ENCODE results near the gene ADAMTS17.
"Not testable (repeated sequence)": the region's sequence is repeated elsewhere in the genome, so short reads cannot be mapped to it uniquely, and the experiment has no call there.

The ADAMTS17 gene

DNA sequence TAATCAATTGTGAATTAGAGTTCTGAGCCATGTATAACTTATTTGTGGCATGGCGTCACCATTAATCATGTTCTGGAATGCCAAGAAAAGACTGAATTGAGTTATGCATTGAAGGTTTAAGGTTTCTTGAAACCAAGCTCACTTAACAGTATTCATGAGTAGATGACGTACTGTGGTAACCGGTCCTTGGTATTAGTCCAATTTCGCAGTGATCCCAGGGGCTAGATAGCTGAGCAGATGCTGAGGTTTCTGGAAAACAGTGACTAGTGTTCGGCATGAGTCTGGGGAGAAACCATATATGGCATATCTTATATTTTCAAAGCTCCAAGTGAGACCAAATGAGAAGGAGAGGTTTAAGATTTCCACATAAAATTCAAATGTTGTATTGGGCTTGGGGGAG is 390.3 kb downstream of the ADAMTS17 start:
- peak; percentile 49 to 59 for DNase-seq (ENCODE audit: low read depth in 2 of 2)

- DNase-seq (ENCODE audit: low read depth in 2 of 2): no peak
These were observed 397.6 kb downstream of the ADAMTS17 start for GRCh38 chr15:99944131-99944530.

- no peak for DNase-seq (ENCODE audit: low read depth in 2 of 2)
These were observed 398.3 kb downstream of the ADAMTS17 start for GRCh38 chr15:99943466-99943865.

- no peak for DNase-seq (ENCODE audit: low read depth in 2 of 2)
These were observed 408.9 kb downstream of the ADAMTS17 start for GRCh38 chr15:99932676-99933402.

DNA sequence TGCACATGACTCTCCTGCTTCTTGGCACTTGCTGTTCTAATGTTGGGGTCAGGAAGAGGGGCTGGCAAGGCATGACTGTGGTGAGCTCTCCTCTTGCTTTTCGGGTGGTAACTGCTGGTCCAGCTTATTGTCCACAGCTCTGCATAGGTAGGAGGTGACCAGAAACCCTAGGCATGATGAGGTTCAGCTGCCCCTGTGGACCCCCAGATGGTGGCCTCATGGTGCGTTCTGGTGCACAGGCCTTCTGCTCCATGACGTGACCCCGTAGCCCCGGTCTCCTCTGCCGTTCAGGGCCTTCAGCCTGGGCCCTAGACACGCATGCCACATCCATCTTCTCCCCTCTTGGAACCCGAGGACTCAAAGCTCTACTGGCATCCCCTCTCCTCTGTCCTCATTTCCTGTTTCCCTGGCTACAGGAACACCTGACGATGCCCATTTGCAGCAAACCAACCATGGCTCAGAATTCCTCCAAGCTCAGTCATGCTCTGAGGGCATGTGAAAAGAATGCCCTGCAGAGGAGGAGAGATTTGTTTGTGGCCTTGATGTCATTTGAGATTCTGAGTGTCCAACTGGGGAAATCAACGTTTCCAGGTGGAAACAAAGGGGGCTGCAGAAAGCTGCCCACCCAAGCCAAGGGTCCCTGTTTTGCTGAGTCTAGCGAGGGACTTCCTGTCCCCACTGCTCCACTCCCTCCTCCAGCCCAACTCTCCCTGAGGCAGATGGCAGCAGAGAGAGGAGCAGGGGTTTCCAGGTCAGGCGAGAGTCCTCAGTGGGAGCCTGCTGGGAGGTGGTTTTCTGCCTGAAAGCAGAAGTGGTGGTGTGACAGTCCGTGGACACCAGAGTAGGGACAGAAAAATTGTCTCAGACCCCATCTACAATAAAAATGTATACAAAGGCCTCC is 409.8 kb downstream of the ADAMTS17 start:
- DNase-seq (ENCODE audit: low read depth in 2 of 2): no peak

DNA sequence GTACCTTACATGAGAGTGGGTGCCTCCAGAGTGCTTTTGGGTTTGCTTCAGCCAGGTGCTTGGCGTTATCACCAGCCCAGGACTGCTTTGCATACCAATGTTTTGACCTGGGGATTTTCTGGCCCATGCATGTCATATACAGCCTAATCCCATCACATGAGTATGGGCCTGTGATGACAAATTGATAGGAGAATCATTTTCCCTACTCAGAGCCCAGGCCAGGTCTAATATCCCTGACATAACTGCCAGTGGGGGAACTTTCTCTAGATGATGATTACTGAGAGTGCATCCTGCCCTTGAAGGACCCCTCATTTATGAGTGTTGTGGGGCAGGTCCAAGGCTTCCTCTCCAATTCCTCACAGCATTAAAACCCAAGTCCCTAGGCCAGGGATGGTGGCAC is 411.1 kb downstream of the ADAMTS17 start:
- DNase-seq (ENCODE audit: low read depth in 2 of 2): no peak

GRCh38 chr15:99929266-99929665 is 412.5 kb downstream of the ADAMTS17 start:
- DNase-seq (ENCODE audit: low read depth in 2 of 2): no peak

DNA sequence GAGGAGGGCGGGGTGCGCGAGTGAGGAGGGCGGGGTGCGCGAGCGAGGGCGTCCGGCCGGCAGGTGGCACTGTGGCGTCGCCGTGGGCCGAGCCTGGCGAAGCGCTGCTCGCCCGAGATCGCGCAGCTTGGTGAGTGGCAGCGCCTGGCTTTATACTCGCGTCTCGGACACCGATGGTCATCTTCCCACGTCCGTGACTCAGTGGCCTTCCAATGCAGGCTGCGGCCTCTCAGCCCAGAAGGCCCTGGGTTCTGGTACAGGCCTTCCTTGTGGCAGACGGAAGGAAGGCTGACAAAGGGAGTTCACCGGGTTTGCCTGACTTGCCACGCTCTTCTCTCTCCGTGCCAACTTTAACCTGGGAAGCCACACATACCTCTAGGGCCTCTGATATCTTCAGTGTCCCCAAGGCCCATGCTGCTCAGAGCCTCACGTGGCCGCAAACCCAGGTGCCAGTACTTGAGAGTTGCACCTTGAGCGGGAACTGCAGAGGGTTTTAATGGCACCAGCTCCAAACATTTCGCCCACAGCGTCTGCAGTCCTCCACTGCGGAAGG is 413.3 kb downstream of the ADAMTS17 start:
- DNase-seq (ENCODE audit: low read depth in 2 of 2): peak; percentile 24 to 32

DNA sequence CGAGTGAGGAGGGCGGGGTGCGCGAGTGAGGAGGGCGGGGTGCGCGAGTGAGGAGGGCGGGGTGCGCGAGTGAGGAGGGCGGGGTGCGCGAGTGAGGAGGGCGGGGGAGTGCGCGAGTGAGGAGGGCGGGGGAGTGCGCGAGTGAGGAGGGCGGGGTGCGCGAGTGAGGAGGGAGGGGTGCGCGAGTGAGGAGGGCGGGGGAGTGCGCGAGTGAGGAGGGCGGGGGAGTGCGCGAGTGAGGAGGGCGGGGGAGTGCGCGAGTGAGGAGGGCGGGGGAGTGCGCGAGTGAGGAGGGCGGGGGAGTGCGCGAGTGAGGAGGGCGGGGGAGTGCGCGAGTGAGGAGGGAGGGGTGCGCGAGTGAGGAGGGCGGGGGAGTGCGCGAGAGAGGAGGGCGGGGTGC is 415.2 kb downstream of the ADAMTS17 start:
- not testable (repeated sequence) for DNase-seq (ENCODE audit: low read depth in 2 of 2)

DNA sequence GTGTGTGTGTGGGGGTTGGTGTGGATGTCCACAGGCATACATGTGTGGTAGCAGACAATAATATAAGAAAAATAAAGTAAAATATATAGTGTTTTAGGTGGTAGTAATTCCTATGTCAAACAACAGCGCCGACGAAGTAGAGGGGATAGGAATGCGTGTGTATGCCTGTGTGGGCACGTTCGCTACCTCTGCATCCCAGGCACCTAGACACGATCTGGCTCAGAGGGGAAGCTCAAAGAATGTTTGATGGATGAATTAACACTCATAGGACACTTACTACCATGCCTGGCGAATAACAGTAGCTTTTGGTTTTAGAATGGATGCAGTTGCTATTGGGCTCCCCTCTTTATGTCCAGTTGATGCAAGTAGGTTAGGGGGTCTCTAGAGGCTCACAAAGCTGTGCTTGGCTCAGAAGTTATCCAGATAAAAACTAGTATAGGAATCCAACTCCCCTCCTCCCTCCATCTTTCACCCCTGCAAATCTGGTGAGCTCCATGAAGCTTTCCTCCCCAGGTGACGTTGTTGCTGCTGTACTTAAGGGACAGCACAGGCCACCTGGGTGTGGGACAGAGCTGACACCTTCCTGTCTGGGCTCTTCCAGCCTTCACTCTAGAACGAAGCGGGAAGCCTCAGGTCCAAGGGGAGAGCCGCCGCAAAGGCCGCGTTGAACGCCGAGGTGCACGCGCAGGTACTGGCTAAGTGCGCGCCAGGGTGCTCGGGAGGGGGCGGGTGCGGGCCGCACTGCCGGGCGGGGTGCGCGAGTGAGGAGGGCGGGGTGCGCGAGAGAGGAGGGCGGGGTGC is 415.9 kb downstream of the ADAMTS17 start:
- no peak for DNase-seq (ENCODE audit: low read depth in 2 of 2)

- no peak for DNase-seq (ENCODE audit: low read depth in 2 of 2)
These were observed 418.1 kb downstream of the ADAMTS17 start for GRCh38 chr15:99923711-99924110.

Measured in fibroblast of skin of left biceps (primary cell).